Embryonic facial prominence (tissue), 1 donor: Measurements from ENCODE around the gene LAMP5.

Source experiments
- DNase-seq: peaks from one replicate; pipeline ENCODE4 v3.0.0-alpha.2; 2016; ENCODE audit errors: extremely low spot score

The LAMP5 gene

GRCh38 chr20:9500121-9500520 lies 14.3 kb upstream of the LAMP5 start:
- DNase-seq, result no peak

GRCh38 chr20:9501473-9501872 lies 12.9 kb upstream of the LAMP5 start:
- no peak for DNase-seq

- no peak for DNase-seq
These were observed 10.7 kb upstream of the LAMP5 start for GRCh38 chr20:9503526-9504245.

GRCh38 chr20:9506280-9506821 lies 8.0 kb upstream of the LAMP5 start:
- no peak for DNase-seq

DNA sequence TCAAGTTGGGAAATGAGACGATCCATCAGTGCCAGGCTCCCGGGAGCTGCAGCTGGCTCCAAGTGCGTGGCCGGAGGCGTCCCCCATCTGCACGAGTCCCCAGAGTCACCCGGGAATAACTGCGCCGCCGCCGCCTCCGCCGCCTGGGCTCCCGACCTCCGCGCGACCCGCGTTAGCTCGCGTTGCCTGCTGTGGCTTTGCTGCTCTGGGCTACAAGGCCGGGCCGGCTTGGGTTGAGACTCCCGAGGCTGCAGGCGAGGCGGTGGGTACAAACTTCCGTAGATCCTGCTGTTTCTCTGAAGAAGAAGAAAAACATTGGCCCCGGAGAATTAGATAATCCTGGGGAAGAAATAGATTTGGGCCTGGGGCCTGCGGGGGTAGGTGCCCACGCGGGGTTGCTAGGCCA lies 7.4 kb upstream of the LAMP5 start:
- no peak for DNase-seq

DNA sequence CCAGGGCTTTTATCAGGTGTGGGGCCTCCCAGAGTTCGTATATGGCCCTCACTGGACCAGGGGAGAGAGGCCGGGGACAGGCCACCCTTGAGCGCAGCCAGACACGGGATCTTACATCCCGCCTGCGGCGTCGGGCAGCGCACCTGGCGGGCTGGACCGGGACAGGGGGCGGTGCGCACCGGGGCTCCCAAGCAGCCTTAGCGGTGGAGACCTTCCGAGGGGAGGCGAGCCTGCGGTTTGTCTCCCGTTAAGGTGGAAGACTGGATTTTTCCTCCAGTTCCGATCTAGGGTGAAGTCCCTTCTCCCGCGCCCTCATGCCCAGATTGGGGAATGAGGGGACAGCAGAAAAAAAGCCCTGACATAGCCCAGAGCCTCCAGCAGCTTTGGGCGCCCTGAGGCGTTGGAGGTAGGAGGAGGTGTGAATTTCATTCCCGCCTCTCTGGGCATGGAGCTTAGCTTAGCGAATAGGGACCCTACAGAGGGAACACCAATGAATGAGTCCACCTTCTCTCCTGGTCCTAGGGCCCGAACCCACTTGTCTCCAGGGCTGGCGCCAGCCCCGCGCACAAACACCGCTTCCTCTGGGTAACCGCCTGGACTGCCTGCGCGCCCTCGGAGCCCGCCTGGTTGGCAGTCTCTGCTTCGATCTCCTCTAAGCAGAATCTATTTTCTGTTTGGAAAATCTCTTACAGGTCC lies 6.7 kb upstream of the LAMP5 start:
- DNase-seq, result no peak

GRCh38 chr20:9508240-9508661 lies 6.1 kb upstream of the LAMP5 start:
- no peak for DNase-seq

GRCh38 chr20:9508696-9509178 lies 5.7 kb upstream of the LAMP5 start:
- no peak for DNase-seq

DNA sequence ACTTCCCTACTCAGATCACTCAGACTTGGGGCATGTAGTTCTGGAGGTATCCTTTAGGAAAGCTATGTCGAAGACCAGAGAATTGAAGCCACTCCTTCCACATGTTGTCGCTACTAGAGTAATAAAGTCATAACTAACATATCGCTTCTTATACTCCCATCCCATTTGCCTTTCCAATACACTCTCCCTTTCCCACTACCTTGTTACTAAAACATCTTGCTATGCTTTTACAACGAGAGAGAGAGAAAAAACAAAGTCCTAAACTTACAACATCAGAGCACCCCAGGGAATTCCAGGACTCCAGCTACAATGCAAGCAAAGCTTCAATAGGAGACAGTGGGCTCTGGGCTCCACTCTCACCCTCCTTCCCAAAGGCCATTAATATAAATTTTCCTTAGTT lies 5.1 kb upstream of the LAMP5 start:
- DNase-seq, result no peak

DNA sequence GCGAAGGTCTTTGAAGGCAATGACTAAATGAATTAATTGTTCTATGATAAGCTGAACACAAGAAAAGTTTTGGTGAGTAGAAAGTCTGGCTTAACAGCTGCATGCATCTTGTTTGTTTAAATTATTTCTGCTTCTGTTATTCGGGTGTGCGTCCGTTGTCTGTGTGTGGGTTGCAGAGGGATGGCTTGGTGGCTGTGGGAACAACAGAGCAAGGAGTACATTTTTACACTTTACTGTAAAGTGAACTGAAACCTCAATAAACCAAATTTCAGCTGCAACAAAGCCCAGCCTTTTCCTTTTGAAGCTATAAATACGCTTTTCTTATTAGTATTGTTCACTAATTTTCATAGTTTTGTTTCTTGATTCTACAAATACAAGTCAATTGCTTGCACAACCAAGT lies 3.5 kb upstream of the LAMP5 start:
- DNase-seq, result no peak

- DNase-seq, result no peak
These were observed 324 bp upstream of the LAMP5 start for GRCh38 chr20:9514072-9514460.

GRCh38 chr20:9515214-9515585 lies 810 bp downstream of the LAMP5 start:
- no peak for DNase-seq

GRCh38 chr20:9515741-9516233 lies 1.4 kb downstream of the LAMP5 start:
- no peak for DNase-seq

- DNase-seq, result no peak
These were observed 2.0 kb downstream of the LAMP5 start for GRCh38 chr20:9516234-9516871.

DNA sequence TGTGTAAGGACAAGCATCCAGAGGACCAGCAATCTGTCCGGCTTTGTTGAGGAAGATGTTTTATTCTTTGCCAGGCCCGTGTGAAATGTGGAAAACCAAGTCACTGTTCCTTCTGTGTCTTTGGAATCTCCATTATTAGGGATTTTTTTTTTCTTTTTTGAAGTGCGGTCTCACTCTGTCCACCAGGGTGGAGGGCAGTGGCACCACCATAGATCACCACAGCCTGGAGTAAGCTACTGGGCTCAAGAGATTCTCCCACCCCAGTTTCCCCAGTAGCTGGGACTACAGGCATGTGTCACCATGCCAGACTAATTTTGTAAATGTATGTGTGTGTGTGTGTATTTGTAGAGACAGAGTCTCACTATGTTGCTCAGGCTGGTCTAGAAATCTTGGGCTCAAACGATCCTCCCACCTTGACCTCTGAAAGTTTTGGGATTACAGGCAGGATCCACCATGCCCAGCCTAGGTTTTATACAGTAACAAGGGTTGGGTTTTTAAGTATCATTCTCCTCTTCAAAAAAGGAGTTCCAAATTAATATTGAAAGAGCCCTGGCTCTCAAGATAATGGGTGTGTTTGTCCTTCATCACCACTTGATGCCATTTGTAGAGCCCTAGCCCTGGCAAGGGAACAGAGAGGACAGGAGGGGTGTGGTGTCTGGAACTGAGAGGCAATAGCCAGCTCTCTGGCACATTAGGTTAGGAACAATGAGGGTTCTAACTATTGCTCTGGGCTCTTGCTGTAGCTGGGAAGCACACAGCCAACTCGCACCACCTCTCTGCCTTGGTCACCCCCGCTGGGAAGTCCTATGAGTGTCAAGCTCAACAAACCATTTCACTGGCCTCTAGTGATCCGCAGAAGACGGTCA lies 3.1 kb downstream of the LAMP5 start:
- DNase-seq, result no peak

GRCh38 chr20:9518576-9519175 lies 4.3 kb downstream of the LAMP5 start:
- DNase-seq, result no peak

- no peak for DNase-seq
These were observed 5.7 kb downstream of the LAMP5 start for GRCh38 chr20:9520086-9520485.

DNA sequence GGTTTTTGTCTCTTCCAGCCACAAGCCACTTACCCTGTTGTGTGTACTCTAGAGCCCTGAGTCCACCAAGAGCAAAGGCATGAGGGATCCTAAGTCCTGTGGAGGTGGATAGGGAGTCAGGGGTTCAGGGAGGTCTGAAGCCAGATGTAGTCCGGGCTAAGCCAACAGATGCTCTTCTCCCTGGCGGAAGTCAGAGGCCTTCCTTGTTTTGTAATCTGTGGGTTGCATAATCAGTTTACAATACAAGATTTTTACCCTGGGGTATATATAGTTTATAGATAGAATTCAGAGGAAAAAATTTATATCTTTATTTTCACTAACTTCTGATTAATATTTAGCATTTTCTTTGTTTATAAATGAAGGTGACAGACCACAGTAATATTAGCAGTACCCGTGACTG lies 9.2 kb downstream of the LAMP5 start:
- no peak for DNase-seq

DNA sequence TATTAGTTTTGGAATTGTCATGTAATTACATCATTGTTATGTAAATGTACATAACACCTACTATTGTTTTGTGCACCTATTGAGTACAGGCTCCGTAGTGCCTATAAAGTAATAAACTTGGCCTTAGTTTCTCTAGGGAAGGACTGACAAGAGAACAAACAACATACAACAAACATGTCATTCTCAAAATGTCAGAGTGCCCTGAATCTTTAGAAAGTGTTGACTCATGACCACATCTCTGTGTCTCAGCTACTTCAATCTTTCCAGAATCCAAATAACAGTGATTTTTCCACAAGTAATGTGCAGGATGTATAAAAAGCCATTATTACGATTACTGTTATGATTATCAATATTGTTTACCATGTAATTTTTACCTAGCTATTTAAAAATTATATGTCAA lies 17.2 kb downstream of the LAMP5 start:
- no peak for DNase-seq

GRCh38 chr20:9532069-9532838 lies 17.9 kb downstream of the LAMP5 start:
- DNase-seq, result no peak
